Stimulated activated CD4-positive, alpha-beta T cell treated with anti-CD3 and anti-CD28 coated beads, Interleukin-15, amount 100 ng/mL, for 24 hours (primary cell): ENCODE results near the gene SLC39A7.
"Not testable (repeated sequence)": the region's sequence is repeated elsewhere in the genome, so short reads cannot be mapped to it uniquely, and the experiment has no call there.

ENCODE experiments used
- DNase-seq: peaks from one replicate; pipeline ENCODE4 v3.0.0-alpha.2; 2020

The SLC39A7 gene

DNA sequence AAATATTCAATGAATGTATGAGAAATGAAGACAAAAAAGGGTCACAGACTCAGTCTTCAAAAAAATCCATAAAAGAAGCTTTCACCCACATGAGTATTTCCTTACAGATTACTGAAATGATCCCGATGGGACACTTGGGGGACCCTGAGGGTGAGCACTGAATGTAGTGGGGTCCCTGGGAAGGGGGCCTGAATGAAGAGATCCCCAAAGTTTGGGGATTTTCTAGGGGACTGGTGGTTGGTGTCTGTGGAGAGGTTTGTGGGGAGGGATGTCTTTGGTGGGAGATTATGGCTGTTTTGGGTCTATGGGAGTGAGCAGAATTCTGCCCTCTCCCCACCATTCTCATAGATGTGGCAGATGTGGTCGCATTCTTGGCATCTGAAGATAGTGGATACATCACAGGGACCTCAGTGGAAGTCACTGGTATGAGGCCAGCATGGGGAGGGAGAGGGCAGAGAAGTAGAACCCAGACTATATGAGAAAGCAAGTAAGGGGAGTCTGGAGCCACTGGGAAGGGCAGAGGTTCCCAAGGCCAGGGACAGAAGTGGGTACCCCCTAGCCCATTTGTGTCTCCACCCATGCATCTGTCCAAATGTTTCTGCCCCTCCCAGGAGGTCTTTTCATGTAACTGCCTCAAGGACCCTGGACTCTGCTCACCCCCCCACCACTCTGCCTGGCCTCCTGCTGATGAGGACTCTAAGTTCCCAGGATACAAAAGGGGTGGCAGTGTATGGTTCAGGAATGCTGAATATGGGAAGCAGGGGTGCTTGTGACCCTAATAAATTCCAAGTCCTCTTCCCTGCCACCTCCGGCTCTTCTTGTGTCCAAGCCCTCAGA is 5.6 kb downstream of the SLC39A7 start:
- no peak for DNase-seq

DNA sequence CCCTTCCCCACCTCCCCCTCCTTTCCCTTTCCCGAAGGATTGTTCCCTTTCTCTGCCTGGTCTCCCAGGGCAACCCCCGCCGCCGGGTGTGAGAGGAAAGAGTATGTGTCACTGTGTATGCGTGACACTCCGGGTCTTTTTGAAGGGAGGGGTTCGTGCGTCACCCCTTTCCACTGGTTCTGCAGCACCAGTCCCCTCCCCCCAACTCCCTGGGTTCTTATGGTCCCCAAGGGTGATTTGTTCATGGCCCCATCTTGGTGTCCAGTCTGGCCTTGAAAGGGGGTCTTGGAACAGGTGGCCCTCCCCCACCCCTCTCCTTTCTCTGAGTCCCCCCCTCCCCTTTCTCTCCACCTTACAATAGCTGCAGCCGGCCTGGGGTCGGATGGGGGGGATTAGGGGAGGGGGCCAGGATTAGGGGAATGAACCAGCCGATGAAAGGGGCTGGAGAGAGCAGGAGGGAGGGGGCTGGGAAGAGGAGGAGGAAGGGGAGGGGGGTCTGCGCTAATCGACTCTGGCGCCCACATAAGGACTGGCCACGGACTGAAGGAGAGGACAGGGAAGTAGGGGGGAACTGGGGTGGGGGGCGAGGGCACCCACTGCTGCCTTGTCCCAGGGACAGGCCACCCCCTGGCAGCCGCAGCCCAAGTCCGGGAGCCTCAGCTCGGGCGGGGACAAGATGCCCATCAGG is 6.3 kb downstream of the SLC39A7 start:
- no peak for DNase-seq

DNA sequence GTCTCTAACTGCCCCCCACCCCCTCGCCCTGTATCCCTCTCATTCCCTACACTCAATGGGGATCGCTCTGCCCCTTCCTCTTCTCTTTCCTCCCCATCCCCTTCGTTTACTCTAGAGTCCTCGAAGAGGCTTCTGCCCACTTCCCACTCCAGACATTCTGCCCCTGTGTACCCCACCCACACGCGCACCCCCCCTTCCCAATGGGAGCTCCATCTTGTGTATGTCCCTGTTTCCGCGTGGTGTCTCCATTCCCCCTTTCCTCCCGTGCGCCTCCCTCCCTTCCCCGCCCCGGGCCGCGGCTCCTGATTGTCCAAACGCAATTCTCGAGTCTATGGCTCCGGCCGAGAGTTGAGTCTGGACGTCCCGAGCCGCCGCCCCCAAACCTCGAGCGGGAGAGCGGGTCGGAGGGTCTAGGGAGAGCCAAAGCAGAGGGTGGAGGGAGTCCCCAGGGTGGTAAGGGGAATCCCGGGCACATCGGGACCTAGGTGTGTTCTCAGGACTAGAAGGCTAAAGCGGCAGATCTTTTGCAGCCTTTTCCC is 7.0 kb downstream of the SLC39A7 start:
- peak; percentile 34 for DNase-seq

DNA sequence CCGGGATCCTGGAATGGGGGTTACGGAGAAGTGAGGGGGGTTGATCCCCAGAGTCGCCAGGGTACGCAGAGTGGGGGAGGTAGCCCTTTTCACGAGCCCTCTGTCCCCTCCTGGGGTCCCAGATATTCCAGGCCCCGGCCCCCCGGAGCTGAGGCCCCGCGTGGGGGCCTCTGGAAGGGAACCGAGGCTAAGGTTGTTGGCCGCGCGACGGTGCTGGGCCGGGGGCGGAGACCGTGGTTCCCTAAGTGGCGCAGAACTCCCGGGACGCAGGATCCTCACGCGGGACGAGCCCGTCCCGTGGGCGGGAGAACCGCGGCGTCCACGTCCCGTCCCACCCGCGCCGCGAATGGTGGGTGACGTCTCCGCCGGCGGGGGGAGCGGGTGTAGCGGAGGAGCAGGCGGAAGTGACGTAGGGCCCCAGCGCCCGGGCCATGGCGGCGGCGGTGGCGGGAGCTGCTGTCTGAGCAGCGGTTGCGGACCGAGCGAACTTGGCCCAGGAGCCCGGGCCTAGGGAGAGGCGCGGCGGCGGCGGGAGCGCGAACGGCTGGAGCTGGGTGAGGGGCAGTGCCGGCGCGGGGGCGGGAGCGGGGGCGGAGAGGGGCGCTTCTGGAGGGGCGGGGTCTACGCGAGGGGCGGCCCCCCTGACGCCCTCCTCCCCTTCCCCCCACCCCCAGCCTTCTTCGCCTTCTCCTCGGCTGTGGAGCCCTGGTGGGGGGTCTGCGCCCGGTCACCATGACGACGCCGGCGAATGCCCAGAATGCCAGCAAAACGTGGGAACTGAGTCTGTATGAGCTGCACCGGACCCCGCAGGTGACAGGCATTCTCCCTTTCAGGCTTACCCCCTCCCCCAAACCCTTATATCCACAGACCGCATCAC is 7.7 kb downstream of the SLC39A7 start, which contains the start of gene RING1:
Gene RING1 (plus strand): TSS at position 410 of the 877 bp plus-strand sequence. CDS start 323 bp downstream, at position 733.
- DNase-seq: peak; percentile 91

DNA sequence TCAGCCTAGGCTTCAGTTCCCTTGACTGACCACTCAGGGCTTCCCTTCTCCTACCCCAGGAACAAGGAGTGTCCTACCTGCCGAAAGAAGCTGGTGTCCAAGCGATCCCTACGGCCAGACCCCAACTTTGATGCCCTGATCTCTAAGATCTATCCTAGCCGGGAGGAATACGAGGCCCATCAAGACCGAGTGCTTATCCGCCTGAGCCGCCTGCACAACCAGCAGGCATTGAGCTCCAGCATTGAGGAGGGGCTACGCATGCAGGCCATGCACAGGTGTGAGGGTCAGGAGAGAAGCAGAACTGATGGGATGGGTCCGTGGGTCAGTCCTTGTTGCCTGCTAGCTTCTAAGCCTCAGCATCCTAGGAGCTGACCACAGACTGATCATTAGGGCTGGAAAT is 9.2 kb downstream of the SLC39A7 start:
- DNase-seq: no peak

DNA sequence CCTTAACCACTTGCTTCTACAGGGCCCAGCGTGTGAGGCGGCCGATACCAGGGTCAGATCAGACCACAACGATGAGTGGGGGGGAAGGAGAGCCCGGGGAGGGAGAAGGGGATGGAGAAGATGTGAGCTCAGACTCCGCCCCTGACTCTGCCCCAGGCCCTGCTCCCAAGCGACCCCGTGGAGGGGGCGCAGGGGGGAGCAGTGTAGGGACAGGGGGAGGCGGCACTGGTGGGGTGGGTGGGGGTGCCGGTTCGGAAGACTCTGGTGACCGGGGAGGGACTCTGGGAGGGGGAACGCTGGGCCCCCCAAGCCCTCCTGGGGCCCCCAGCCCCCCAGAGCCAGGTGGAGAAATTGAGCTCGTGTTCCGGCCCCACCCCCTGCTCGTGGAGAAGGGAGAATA is 10.5 kb downstream of the SLC39A7 start:
- no peak for DNase-seq

DNA sequence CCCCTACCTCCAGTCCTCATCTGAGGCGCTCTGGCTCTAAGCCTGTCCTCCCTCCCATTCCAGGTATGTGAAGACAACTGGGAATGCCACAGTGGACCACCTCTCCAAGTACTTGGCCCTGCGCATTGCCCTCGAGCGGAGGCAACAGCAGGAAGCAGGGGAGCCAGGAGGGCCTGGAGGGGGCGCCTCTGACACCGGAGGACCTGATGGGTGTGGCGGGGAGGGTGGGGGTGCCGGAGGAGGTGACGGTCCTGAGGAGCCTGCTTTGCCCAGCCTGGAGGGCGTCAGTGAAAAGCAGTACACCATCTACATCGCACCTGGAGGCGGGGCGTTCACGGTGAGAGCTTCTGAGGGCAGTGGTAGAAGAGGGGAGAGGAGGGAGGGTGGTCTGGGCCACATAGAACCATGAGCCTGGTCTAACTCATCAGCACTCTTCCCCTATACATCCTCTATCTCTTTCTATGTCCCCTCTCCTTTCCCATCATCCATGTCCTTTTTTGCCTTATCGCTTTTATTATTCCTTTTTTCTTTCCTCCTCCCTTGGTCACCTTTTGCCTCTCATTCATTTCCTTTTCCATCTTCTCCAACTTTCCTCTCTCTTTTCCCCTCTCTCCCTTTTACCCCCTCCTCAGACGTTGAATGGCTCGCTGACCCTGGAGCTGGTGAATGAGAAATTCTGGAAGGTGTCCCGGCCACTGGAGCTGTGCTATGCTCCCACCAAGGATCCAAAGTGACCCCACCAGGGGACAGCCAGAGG is 11.2 kb downstream of the SLC39A7 start:
- DNase-seq: no peak

DNA sequence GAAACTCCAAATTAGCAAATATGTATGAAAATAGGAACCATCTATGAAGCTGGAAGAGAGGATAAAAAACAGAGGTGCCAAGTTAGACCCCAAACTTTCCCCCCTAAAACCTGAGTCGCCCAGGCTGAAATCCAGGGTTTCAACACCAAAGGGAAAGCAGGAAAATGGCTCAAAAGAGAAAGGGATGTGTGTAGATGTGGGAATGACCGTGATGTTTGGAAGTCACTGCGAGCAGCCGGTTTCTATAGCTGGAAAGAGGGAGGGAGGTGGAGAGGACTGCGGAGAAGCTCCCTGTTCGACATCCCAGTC is 12.1 kb downstream of the SLC39A7 start:
- no peak for DNase-seq

DNA sequence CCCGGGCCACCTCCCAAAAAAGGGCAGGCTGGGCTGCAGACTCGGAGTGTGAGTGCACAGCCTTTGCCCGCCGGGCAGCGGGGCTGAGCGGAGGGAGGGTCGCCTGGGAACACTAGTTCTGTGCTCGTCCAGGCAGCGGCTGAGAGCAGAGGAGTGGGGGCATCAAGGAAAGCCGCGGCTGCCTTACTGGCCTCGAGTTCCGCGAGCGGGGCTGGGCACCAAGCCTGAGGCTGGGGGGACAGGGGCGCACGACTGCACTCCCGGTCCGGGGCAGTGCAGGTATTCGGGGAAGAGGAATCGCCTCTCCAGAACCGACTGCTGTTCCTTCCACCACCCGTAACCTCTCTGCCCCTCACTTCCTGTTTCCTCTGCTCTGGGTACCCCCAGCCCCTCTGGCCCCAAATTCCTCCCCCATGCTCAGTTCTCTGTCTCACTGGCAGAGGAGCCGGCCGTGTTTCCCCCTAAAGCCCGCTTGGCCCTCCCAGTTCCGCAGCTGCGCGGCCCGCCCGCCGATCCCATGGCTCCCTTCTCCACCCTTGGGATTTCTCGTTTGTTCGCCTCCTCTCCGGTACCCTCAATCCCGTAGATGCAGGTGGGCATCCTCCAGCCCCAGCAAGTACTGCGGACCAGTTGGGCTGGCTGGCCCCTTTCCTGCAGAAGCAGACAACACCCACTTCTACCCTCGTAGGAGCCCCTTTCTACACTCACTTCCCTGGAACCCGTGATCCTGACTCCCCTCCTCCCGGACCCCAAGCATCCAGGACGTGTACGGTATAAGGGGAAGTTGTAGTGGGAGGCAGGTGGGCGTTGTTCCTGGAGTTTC is 12.7 kb downstream of the SLC39A7 start:
- DNase-seq: peak; percentile 39

DNA sequence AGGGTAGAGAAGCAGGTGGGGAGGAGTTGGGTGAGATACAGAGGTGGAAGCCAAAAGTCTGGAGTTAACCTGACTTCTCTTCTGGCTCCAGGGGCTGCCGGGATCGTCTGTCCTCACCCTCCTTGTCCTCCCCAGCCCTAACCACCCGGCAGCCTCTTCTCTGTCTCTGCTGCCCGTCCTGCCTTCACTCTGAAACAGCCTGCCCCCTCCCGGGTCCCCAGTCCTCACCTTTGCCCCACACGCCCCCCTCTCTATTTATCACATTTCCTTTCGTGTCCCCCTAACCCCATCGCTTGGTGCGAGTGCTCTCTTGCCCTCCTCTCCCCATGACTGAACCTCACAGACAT is 13.3 kb downstream of the SLC39A7 start:
- no peak for DNase-seq

DNA sequence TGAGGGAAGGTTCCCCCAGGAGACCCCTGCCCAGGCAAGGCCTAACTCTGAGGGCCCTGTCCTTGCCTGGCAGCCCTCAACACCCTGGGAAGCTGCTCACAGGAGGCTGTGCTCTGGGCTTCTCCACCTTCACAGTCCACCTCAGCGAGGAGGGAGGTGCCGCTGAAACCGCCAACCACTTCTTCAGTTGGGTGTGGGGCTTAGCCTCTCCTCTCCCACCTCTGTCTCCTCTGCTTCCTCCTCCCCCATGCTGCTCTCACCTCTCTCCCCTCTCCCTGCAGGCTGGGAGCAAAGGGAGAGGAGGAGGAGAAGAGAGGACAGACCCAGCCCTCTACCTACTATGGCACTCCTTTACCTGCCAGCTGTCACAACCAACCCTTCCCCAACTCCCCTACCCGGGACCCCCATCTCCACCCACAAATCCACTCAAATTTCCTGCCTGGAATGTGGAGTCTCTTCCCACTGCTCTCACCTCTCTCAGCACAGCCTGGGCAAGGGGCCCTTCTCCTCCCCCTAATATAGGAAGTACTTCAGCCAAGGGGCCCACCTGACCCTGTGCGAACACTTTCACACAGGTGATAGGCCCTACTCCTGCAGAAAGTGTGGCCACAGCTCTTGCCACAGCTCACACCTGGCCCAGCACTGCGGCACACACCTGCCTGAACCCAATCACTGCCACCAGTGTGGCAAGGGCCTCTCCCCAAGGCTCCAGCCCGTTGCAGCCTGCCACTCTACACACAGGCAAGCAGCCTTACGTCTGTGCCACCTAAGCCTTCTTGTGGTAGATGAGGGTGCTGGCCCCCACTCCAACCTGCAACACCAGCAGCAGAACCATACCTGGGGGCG is 14.8 kb downstream of the SLC39A7 start:
- no peak for DNase-seq

DNA sequence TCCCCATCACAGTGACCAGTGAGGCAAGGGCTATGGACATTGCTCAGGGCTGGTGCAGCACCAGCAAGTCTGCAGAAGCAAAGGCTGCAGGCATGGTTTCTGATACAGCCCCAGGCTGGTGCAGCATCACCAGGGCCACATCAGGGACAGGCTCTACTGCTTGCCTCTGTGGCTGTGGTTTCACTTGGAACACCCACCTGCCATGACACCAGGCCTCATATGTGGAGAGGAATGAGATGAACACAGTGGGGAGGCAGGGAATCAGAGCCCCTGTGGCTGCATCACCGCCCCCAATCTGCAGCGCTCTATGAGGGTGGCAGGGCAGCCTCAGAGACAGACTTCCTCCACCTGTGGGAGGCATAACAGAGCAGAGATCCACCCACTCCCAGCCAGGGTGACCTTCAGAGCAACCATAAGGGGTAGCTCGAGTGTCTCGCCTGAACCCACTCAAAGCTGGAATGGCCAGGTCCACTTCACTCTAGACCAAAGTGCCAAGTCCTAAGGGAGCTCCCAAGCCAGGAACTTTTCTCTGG is 15.5 kb downstream of the SLC39A7 start:
- DNase-seq: no peak

DNA sequence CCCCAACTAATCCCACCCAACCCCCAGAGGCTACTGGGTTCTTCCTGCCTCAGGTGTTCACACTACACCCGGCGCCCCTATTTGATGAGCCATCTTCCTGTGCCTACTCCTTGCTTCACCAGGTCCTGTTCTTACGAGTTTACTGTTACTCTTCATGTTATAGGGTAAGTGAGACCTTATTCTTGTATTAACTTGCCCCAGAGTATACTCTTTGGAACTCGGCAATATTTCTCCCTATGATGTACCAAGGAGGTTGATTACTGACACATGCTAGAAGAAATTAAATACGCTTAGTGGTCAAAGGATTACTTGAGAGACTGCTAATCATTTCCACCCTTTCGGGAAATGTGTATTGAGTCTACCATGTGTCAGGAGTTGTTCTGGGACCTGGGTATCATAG is 16.6 kb downstream of the SLC39A7 start:
- DNase-seq: no peak

DNA sequence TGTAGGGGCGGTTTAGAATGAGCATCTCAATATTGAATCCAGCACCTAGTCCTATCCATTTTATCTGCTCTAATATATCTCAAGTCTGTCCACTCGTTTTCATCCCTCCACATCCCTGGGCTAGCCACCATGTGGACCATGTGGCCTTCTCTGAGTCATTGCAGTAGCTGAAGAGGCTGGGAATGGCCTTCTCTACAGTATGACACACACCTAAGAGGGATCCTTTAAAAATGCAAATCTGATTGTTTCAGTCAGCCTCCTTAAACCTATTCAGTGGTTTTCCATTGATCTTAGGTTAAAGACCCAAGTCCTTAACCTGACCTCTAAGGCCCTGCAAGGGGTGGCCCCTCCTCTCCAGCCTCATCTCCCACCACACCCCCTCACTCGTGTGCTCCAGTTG is 17.0 kb downstream of the SLC39A7 start:
- DNase-seq: no peak

DNA sequence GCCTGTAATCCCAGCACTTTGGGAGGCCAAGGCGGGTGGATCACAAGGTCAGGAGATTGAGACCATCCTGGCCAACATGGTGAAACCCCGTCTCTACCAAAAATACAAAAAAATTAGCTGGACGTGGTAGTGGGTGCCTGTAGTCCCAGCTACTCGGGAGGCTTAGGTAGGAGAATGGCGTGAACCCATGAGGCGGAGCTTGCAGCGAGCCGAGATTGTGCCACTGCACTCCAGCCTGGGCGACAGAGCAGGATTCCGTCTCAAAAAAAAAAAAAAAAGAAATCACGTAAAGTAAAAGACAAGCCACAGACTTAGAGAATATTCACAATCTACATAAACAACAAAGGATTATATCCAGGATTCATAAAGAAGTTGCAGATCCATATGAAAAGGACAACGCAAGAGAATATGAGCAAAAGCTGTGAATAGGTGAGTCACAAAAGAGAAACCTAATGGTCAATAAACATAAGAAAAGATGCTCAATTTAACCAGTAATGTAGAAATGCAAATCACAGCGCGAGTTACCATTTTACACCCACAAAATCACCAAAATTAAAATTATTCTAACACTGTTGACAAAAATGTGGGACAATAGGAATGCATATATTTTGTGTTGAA is 25.9 kb downstream of the SLC39A7 start:
- not testable (repeated sequence) for DNase-seq

DNA sequence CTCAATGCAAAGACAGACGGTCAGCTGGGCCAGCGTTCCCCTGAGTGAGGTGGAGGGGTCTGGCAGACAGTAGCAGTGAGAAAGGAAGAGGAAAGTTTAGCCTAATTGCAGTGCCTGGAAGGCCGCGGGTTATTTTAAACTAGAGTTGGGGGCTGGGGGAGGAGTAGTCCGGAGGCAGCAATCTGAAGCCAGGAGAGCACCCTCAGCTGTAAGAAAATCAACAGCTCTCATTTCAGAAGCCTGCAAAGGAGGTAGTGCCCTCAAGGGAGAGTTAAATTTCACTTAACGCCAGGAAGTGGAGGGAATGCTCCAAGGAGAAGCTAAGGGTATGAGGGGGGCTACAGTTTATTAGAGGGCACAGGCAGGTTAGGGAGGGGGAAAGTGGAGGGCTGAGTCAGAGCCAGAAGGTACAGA is 34.6 kb downstream of the SLC39A7 start:
- no peak for DNase-seq

DNA sequence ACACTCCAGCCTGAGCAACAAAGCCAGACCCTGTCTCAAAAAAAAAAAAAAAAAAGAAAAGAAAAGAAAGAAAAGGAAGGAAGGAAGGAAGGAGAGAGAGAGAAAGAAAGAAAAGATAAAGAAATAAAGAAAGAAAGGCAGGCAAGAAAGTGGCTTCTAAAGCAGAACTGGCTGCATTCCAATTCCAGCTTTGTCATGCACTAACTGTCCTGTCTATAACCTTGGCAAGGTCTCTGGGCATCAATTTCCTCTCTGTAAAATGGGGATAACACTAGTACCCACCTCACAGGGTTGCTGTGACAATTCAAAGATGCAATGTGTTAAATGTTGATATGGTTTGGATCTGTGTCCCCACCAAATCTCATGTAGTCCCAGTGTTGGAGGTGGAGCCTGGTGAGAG is 35.7 kb downstream of the SLC39A7 start:
- no peak for DNase-seq

DNA sequence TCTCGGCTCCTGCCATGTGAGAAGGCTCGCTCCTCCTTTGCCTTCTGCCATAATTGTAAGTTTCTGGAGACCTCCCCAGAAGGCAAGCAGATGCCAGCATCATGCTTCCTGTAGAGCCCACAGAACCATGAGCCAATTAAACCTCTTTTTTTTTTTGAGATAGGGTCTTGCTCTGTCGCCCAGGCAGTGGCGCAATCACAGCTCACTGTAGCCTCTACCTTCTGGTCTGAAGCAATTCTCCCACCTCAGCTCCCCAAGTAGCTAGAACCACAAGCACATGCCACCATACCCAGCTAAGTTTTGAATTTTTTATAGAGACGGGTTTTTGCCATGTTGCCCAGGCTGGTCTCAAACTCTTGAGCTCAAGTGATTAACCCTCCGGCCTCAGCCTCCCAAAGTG is 36.2 kb downstream of the SLC39A7 start:
- no peak for DNase-seq

DNA sequence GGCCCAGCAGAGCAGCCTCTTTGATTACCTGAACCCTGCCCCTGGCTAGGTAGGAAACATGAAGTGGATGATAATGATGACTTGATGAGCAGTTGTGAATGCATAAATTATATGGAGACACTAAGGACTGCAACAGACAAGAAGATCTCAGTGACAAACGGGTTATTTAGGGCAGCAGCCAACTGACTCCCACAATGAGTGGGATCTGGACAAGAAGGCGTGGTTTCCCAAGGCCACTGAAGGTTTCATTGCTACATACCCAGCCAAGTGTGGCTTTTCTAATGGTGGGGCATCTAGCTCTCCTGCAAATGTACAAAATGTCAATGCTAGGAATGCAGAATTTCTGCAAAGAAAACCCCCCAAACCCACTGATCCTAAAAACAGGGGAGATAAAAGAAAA is 37.1 kb downstream of the SLC39A7 start:
- DNase-seq: no peak

DNA sequence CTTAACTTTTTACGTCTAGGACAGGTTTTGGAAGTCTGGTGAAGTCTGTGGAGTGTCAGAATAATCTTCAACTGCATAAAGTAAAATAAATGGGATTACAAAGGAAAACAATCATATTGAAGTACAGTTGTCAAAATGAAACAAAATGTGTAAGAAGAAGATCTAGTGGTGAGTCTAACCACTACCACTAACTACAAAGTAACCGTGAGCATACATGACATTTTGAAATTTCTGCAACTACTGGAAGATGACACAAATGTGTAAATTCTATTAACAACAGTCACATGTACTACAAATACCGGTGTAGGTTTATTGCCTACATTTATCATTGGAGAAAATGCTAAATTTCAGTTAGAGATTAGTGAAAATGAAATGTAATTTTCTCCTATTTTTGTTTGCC is 41.3 kb downstream of the SLC39A7 start:
- DNase-seq: no peak
